DMS79 (cell line): ENCODE measurements around the gene SPTBN5.

Source experiments
- DNase-seq: peaks from one replicate; lab custom pipeline; 2025; lab: John Stamatoyannopoulos, UW

SPTBN5 gene

GRCh38 chr15:41883484-41883825, 10.4 kb downstream of the SPTBN5 start:
- DNase-seq = no peak

GRCh38 chr15:41882689-41883483, 11.0 kb downstream of the SPTBN5 start:
- DNase-seq = no peak

GRCh38 chr15:41881920-41882688, 11.7 kb downstream of the SPTBN5 start:
- no peak for DNase-seq

- DNase-seq = no peak
Measured at GRCh38 chr15:41881550-41881919, 12.3 kb downstream of the SPTBN5 start.

- no peak for DNase-seq
Measured at GRCh38 chr15:41881086-41881485, 12.8 kb downstream of the SPTBN5 start.

- no peak for DNase-seq
Measured at GRCh38 chr15:41880156-41880877, 13.5 kb downstream of the SPTBN5 start.

- no peak for DNase-seq
Measured at GRCh38 chr15:41879321-41879845, 14.5 kb downstream of the SPTBN5 start.

- DNase-seq = peak; percentile 57
Measured at GRCh38 chr15:41878355-41878699, 15.5 kb downstream of the SPTBN5 start.

GRCh38 chr15:41877631-41878354, 16.1 kb downstream of the SPTBN5 start:
- peak; percentile 36 for DNase-seq

GRCh38 chr15:41876689-41877088, 17.2 kb downstream of the SPTBN5 start:
- no peak for DNase-seq

GRCh38 chr15:41876007-41876406, 17.8 kb downstream of the SPTBN5 start:
- DNase-seq = no peak

- no peak for DNase-seq
Measured at GRCh38 chr15:41874736-41875135, 19.1 kb downstream of the SPTBN5 start.

- peak; percentile 49 for DNase-seq
Measured at GRCh38 chr15:41873711-41874110, 20.1 kb downstream of the SPTBN5 start.

- no peak for DNase-seq
Measured at GRCh38 chr15:41872166-41872747, 21.6 kb downstream of the SPTBN5 start.

- no peak for DNase-seq
Measured at GRCh38 chr15:41871175-41871905, 22.5 kb downstream of the SPTBN5 start.

- DNase-seq = no peak
Measured at GRCh38 chr15:41870689-41871081, 23.2 kb downstream of the SPTBN5 start.

GRCh38 chr15:41869770-41870688, 23.8 kb downstream of the SPTBN5 start:
- no peak for DNase-seq

GRCh38 chr15:41868321-41868720, 25.5 kb downstream of the SPTBN5 start:
- no peak for DNase-seq

GRCh38 chr15:41866872-41867579, 26.8 kb downstream of the SPTBN5 start:
- no peak for DNase-seq
